Germinal center (tissue), 1 donor: ENCODE measurements around the gene SRP68.
A peak's percentile ranks its signal among the peaks of the same experiment; 100 is the strongest.

Experiments used
- DNase-seq: peaks from one replicate; pipeline ENCODE4 v3.0.0; 2012; ENCODE audit warnings: mixed read lengths, low spot score

SRP68 gene

DNA sequence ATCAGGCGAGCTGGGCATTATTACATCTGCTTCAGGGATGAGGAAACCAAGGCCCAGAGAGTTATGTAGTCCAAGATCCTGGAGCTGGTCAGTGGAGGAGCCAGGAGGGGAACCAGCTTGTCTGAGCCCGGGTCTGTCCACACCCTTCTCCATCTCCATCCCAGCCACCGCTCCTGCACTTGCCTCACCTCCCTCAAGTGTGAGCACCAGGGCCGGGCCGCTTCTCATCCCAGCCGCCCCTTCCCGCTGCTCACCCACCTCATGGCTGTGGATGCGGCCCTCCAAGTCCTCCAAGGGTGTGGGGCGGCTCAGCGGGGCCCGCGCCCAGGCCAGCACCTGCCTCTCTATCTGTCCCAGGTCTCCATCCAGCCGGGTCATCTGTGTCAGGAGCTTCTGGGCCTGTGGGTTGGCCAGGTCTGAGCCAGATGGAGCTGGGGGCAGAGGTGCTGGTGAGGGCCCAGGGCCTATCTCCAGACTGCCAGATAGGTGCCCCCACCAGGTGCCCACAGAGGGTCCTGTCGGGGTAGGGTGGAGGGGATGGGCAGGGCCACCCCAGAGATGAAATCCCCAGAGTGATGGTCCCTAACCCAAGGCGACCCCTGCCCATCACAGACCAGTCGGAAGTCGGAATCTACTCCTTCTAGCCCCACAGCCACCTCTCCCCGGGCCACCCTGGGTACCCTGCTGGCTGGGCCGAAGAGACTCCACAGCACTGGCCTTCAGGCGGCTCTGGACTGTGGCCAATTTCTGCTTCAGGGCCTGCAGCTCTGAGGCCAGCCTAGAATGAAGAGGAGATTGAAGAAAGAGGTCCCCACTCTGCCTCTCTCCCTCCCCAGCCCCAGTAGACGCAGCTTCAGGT is 54.6 kb downstream of the SRP68 start:
- no peak for DNase-seq

DNA sequence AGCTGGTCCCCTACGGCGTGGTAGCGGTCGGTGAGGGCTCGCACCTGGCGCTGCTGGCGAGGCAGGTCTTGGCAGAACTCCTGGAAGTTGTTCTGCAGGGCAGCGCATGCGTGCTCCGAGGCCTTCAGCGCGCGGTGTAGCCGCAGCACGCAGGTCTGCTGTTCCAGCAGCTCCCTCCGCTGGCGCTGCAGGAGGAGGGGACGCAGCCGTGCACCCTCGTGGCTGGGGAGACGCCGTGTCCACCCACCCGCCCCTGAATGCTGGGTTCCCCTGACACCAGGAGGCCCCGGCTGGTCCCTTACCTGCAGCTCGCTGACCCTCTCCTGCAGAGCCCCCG is 57.4 kb downstream of the SRP68 start:
- no peak for DNase-seq

DNA sequence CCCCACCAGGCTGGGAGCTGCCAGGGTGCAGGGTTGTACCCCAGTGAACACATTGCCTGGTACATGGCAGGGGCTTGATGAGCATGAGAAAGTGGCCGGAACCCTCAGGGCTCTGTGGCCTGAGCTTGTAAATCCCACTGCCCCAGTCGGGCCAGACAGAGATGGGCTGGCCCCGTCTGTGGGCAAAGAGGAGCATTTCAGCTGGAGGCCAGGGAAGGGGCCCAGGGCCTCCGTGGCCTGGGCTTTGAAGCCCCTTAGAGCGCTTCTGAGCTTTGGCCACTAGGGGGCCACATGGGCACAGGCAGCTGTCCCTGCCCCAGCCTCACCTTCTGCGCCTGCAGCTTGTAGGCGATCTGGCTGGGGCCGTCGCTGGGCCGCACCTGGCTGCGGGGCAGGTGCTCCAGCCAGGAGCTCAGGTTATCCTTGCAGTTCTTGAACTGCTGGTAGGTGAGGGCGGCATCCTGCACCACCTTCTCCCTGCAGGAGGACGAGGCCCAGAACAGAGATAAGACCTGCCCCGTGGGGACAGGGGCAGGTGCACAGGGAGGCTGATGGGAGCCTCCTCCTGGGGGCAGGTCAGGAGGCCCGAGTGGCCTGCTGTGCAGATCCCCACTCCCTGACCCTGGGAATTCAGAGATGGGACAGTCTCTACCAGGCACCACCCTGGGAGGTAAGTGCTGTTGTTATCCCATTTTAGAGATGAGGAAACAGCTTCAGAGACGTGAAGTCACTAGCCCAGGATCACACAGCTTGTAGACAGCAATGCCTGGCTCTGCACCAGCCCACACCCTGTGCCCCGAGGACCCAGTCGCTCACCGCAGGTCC is 58.0 kb downstream of the SRP68 start:
- DNase-seq = peak; percentile 86

DNA sequence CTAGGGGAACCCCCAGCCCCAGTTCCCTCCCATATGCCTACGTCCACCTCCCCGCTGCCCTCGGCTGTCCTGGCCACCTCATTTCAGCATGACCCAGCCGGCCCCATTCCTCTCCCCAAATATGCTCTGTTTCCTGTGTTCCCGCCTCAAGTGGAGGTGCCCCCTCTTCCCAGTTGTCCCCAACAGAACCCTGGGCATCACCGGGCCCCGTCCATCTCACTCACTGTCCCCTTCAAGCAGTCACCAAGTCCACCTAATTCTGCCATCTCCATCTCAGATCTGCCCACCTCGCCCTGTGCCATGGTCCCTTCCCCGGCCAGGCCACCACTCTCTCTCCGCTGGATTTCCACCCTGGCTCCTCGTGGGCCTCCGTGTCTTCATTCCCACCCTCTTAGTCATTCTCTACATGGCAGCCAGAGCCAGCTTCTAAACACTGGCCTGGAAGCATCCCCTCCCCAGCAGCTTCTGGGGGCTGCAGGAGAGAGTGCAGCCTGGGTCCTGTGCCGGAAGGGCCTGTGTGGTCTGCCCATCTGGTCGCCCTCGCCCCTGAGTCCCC is 58.9 kb downstream of the SRP68 start:
- DNase-seq = no peak

DNA sequence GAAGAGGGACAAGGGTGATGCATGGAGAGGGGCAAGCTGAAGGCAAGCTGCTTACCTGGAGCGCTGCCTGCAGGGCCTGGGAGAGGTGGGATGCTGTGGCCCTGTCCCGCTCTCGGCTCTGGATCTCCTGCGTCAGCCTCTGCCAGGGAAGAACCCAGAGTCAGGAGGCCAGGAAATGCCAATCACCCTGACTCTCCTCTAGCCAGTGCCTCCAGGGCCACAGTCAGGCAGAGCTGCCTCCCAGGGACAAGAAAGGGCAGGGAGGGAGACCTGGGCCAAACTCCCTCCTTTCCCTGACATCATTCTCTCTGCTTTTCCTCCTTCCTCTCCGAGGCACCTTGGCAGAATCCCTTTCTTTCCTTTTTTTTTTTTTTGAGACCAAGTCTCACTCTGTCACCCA is 60.4 kb downstream of the SRP68 start:
- DNase-seq = no peak

DNA sequence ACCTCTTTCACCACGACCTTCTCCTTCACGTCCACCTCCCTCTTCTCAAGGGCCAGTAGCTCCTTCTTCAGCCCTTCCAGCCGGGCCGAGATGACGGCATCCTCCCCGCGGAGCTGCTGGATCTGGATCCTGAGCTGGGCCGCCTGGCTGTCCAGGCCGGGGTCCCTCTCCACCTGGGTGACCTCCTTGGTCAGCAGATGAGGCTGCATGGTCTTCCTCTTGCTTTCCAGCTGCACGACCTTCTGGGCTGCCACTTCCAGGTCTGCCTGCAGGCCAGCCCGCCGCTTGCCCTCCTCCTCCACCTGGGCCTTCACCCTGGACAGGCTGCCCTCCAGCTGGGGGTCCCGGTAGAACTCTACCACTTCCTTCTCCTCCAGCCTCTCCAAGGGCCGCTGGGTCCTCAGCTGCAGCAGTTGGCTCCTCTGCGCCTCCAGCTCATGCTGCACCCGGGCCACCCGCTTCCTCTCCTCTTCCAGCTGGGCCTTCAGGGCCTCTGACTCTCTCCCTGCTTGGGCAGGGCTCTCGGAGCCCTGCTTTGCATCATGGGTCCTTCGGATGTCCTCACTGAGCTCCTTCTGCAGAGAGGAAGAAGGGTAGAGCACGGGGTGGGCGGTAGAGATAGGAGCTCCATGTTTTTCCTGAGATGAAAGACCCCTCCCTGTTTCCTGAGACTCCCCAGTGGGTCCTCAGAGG is 62.2 kb downstream of the SRP68 start:
- DNase-seq = no peak

DNA sequence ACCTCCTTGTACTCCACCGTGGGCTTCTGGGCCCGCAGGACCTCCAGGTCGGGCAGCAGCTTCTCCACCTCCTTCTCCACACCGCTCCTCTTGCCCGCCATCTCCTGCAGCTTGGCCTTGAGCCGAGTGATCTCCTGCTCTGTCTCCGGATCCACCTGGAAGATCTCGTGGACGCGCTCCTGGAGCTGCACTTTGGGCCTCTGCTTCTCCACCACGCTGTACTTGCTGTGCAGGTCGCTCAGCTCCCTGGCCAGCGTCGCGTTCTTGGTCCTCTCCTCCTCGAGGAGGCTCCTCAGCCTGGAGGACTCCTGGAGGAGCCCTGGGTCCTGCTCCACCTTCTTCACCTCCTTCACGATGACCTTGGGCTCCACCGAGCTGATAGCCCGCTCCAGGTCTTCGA is 62.9 kb downstream of the SRP68 start:
- no peak for DNase-seq

DNA sequence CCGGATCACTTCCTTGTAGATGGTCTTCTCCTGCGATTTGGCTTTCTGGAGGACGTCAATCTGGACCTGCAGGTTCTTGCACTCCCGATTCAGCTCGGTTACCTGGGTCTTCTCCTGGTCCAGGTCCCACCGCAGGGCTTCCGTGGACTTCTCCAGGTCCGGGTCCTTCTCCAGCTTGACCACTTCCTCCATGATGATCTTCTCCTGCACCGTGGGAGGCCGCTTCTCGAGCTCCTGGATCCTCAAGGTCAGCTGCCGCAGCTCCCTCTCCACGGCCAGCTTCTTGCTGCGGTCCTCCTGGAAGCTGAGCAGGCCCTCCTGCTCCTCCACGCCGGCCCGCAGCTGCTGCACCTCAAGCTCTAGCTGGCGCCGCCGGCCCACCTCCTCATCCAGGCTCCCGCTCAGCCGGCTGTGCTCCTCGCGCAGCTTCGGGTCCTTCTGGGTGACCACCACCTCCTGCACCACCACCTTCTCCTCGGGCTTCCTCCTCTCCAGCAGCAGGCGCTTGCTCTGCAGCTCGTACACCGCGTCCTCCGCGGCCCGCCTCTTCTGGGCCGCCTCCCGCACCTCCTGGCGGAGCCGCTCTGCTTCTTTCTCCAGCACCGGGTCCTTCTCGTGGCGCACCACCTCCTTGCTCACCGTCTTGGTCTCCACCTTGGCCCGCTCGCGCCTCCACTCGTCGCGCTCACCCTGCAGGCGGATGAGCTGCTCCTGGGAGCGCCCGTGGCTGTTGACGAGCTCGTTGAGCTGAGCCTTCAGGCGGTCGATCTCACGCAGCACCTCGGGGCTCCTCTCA is 63.5 kb downstream of the SRP68 start:
- no peak for DNase-seq

DNA sequence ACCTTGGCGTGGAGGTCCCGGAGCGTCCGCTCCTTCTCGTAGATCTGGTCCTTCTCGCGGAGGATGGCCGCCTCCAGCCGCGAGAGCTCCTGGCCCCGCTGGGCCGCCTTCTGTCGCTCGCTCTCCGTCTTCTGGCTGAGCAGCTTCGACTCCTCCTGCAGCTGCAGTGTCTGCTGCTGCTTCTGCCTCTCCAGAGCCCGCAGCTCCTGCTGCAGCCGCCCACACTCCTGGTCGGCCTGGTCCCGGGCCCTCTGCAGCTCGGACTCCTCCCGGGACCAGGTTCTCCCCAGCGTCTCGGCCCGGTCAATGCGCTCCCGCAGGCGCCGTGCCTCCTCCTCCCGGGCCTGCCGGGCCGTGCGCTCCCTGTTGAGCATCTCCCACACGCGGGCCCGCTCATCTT is 64.1 kb downstream of the SRP68 start:
- no peak for DNase-seq

DNA sequence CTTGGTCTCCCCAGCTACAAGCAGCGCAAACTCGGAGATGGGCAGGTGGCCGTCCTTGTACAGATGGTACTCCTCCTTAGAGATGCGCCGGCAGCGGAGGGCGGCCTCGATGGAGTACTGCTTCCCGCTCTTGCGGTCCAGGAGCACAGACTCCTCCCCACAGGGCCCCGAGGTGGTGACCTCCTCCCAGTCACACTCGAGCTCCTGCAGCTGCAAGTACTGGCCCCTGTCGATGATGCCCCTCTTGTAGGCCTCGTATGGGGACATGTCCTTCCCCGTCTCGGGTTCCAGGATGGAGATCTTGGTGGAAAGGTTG is 64.5 kb downstream of the SRP68 start:
- DNase-seq = no peak

DNA sequence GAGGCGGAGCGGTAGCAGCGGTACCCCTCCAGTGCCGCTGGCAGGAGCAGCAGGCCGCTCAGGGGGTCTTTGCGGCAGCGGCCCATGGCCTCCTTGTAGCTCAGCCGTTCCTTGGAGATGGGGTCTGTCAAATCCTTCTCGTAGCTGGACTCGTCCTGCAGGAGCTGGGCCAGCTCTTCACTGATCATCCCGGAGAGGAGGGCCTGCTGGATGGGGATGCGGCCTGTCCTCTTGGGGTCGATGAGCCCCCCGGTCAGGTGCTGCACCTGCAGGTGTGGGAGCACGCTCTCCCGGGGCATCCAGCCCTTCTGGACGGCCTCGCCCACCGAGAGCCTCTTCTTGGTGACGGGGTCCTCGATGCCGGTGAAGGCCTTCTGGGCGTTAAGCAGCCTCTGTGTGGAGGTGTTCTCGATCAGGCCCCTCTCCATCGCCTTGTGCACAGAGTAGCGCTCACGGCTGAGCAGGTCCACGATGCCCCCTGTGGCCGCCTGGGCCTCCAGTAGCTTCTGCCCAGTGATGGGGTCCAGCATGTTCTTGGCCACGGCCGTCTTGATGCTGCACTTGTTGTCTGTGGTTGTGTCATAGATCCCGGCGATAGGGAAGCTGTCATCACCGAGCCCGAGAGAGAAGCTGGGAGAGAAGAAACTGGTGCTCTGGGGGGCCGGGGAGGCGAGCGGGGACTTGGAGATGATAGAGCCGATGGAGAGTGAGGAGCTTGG is 65.0 kb downstream of the SRP68 start:
- no peak for DNase-seq

DNA sequence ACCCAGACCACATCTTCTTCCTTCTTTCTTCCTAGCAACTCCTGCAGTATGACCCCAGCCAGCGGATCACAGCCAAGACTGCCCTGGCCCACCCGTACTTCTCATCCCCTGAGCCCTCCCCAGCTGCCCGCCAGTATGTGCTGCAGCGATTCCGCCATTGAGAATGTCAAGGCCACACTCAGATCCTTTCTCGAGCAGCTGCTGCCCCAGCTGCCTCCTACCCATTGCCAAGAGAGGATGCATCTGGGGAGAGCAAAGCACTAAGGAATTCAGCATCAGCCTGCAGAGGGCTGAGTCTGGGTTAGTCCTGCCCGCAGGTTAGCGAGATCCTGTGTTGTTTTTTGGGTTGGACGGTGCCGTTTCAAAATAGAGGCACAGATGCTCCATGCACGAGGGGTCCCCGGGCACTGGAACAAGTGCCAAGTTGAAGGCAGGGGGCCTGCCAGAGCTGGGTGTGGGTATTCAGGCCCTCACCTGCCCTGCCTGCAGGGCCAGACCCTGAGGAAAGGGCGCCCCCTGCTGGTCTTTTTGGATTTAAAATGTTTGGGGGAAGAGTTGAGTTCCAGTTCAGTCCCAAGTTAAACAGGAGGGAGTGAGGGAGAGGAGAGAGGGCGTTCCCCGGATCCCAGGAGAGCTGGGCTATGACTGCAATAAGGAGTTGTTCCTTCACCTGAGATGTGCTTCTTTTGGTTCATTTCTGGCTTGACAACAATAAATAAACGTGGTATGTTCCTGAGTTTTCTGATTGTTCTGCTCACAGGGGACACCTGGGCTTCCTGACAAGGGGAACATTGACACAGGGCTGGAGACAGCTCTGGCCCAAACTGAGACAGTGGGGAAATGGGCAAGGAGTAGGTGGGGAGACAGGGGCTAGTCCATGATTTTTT is 66.8 kb downstream of the SRP68 start:
- peak; percentile 79 for DNase-seq

DNA sequence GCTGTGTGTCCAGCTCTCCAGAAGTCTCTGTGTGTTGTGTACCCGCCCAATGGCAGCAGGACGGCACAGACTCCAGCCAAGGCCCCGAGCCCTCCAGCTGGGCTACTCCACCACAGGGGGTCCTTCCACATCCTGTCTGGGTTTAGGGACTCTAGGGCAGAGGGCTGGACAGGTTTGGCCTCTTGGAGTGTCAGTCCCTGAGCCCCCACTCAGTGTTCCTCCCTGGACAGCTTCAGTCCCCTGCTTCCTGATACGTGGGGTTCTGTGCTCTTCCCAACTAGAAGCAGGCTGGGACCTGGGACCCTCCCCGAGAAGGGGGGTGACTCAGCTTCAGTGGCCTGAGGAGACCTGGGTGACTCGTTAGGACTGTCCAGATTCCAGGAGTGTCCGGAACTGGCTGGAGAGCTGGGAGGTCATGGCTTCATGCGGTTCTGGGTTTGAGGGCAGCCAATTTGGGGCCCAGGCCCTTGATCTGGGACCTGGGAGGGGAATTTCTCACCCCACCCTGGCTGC is 67.5 kb downstream of the SRP68 start:
- no peak for DNase-seq

DNA sequence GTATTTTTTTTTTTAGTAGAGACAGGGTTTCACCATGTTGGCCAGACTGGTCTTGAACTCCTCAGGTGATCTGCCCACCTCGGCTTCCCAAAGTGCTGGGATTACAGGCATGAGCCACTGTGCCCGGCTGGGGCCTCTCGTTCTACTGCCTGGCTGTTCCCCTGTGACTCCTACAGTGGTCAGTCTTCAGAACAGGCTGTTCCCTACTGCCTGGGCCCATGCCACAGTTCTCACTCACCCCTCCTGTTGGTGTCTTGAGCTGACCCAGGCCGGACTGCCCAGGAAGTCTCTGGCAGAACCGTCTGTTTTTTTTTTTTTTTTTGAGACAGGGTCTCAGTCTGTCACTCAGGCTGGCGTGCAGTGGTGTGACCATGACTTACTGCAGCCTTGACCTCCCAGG is 68.4 kb downstream of the SRP68 start:
- DNase-seq = no peak

DNA sequence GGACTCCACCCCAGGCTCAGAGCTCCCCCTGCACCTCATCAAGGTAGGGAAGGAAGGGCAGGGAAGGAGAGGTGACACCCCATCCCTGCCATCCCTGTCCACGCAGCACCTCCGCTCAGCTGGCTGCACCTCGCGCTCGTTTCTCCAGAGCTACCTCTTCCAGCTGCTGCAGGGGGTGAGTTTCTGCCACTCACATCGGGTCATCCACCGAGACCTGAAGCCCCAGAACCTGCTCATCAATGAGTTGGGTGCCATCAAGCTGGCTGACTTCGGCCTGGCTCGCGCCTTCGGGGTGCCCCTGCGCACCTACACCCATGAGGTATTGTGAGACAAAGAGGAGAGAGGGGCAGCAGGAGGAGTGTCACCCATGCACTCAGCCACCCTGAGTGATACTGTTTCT is 70.2 kb downstream of the SRP68 start:
- DNase-seq = no peak

DNA sequence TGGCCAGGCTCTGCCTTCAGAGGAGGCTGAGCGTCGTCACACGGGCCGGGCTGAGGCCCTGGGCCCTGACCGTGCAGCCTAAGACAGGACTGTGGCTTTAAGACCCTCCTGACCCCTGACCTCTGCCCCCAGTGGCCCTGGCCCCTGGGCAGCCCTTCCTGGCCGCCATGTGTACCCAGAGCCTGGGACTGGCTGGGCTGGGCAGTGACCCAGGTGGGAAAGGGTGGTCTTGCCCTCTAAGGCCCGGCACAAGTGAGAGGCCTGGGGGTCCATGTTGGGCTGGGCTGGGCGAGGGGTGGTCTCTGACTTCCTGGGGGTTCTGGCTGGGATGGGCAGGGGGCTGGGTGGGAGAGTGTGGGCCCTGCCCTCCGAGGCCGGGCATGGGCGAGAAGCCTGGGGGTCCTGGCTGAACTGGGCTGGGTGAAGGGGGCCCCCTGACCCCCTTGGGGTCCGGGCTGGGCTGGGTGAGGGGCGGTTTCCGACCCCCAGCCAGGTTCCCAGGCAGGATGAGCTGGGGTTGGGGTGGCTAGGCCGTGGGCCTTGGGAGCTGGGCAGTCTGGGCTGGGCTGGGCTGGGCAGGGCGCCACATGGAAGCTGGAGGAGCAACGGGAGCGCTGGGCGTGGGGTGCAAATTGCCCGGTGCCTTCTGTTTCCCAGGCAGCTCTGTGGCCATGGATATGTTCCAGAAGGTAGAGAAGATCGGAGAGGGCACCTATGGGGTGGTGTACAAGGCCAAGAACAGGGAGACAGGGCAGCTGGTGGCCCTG is 71.4 kb downstream of the SRP68 start, which contains the start of gene CDK3:
Gene CDK3, plus strand, starts transcription at position 101 of the 767 bp plus-strand sequence. Its CDS starts 571 bp downstream, at position 672.
- DNase-seq = no peak

DNA sequence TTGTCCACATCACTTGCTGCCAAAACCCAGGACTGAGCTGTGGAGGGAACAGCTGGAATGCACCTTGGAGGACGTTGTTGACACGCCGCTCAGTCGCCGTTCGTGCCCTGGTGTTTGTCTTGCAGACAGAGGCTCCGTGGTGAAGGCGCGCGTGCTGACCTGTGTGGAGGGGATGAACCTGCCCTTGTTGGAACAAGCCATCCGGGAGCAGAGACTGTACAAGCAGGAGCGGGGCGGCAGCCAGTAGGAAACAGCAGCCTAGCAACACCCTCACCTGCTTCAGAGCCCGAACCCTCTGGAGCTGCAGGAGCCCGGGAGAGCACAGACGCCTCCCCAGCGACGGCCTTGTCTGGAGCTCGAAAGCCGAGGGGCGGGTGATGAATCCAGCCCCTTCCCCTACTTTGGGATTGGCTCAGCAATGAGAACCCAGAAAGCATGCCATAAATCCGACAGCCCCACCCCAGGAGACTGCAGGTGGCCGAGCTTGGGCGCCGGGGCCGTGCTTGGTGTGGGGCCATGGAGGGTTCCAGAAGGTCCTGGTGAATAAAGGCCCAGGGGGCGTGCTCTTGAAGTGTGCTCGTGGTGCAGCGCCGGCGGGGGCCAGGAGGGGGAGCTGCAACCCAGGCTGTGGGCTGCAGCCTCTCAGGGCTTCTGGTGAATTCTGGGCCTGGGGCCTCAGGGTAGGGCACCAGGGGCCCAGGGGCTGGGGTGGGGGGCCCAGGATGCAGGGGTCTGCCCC is 72.1 kb downstream of the SRP68 start:
- peak; percentile 83 for DNase-seq

DNA sequence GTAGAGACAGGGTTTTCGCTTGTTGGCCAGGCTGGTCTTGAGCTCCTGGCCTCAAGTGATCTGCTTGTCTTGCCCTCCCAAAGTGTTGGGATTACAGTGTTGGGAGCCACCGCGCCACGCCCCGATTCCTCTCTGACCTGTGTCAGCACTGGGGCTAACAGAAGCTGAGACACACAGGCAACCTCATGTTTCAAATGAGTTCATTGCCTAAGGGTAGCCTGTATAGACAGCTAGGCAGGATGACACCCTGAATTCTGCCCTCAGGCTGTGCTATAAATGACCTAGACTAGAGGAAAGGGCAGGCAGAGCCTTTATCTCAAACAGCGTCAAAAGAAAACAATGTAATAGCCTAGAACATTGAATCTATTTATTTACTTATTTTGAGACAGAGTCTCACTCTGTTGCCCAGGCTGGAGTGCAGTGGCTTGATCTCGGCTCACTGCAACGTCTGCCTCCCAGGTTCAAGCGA is 74.0 kb downstream of the SRP68 start:
- no peak for DNase-seq
